ENCODE measurements around the gene KNL1. TPM values are rescaled to one million over a fixed set of nuclear protein-coding genes. Genes with fewer than 3 reads are reported as not detected.

The KNL1 gene
- total and polyA plus RNA-seq, 5 donors from 2014 or later, result 0.46 to 9.7 (median 1.4) TPM

DNA sequence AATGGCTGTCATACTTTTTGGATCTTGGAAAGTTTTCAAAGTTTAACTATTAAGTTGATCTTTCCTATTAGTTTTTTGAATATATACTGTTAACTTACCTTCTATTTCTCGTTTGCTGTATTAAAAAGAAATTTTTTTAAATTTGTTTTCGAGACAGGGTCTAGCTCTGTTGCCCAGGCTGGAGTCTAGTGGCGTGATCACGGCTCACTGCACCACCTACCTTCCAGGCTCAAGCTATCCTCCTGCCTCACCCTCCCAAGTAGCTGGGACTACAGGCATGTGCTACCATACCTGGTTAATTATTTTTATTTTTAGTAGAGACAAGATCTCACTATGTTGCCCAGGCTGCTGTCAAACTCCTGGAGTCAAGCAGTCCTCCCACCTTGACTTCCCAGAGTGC lies 4.6 kb downstream of the KNL1 start:
- Mint-ChIP-seq H3K27ac (no peak overlapping the region), H3K9me3 (no peaks in the 10 kb centered on the region), H3K27me3 (peaks cover 3% of the 10 kb centered on the region), H3K36me3 (no peaks in the 10 kb centered on the region), H3K4me1 (peaks cover 3 to 23% (median 17%) of the 10 kb centered on the region in 4 donors), H3K4me3 (no peak overlapping the region)
- DNase-seq (no peak), ATAC-seq (ENCODE audit: low read depth in 2 of 2) (no peak)
- no peak overlapping the region for H3K27ac ChIP-seq (ENCODE audit: insufficient read depth, low read length, poor library complexity, severe bottlenecking)
- H3K36me3 ChIP-seq (ENCODE audit: control insufficient read depth, insufficient read depth, low read length), result no peaks in the 10 kb centered on the region
- H3K27me3 ChIP-seq (ENCODE audit: control insufficient read depth, insufficient read depth, low read length), result no peaks in the 10 kb centered on the region
- no peaks in the 10 kb centered on the region for H3K9me3 ChIP-seq (ENCODE audit: control insufficient read depth in 2 of 2, low read length in 2 of 2)
- no peak overlapping the region for H3K4me3 ChIP-seq (ENCODE audit: low read depth, low read length)
- H3K4me1 ChIP-seq (ENCODE audit: control insufficient read depth, insufficient read depth, low read length, poor library complexity, severe bottlenecking), result peaks cover 14% of the 10 kb centered on the region

DNA sequence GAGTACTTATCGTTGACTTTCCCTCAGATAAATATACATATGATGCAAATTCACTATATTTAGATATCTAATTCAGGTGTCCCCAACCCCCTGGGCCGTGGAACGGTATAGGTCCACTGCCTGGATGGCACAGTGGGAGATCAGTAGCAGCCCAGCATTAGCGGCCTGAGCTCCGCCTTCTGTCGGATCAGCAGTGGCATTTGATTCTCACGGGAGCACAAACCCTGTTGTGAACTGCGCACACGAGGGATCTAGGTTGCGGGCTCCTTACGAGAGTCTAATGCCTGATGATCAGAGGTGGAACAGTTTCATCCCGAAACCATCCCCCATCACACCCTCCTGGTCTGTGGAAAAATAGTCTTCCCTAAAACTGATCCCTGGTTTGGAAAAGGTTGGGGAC lies 6.9 kb downstream of the KNL1 start:
- Histone ChIP-seq H3K36me3 (ENCODE audit: control insufficient read depth, insufficient read depth, low read length) (no peaks in the 10 kb centered on the region), H3K4me1 (ENCODE audit: control insufficient read depth, insufficient read depth, low read length, poor library complexity, severe bottlenecking) (peaks cover 6% of the 10 kb centered on the region), H3K4me3 (ENCODE audit: low read depth, low read length) (no peak overlapping the region), H3K9me3 (ENCODE audit: control insufficient read depth in 2 of 2, low read length in 2 of 2) (no peaks in the 10 kb centered on the region), H3K27me3 (ENCODE audit: control insufficient read depth, insufficient read depth, low read length) (no peaks in the 10 kb centered on the region), H3K27ac (ENCODE audit: insufficient read depth, low read length, poor library complexity, severe bottlenecking) (no peak overlapping the region)
- DNase-seq (no peak), ATAC-seq (ENCODE audit: low read depth in 2 of 2) (no peak)
- H3K27ac Mint-ChIP-seq, result peak overlapping the region in 1 of 3 donors; percentile 37
- H3K27me3 Mint-ChIP-seq, result no peaks in the 10 kb centered on the region
- no peak overlapping the region for H3K4me3 Mint-ChIP-seq
- peaks cover 0 to 15% (median 8%) of the 10 kb centered on the region in 4 donors for H3K4me1 Mint-ChIP-seq
- no peaks in the 10 kb centered on the region for H3K36me3 Mint-ChIP-seq
- H3K9me3 Mint-ChIP-seq, result no peaks in the 10 kb centered on the region

DNA sequence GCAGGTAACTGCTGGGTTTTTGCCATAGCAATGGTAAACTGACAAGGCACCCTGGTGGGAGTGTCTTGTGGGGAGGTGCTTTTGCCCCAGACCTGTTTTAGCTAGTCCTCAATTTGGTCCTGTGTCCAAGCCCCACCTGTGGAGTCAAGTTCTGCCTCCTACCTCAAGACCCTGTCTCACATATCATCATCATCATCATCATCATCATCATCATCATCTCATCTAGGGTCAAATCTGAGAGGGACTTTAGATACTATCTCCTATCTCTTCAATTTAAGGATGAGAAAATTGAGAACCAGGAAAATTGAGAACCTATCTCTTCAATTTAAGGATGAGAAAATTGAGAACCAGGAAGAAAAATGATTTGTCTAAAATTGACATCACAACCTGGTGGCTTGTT lies 9.9 kb downstream of the KNL1 start:
- no peak overlapping the region for H3K27ac ChIP-seq (ENCODE audit: insufficient read depth, low read length, poor library complexity, severe bottlenecking)
- H3K9me3 Mint-ChIP-seq, result no peaks in the 10 kb centered on the region
- no peak overlapping the region for H3K4me3 ChIP-seq (ENCODE audit: low read depth, low read length)
- H3K27ac Mint-ChIP-seq, result no peak overlapping the region
- H3K27me3 Mint-ChIP-seq, result no peaks in the 10 kb centered on the region
- H3K27me3 ChIP-seq (ENCODE audit: control insufficient read depth, insufficient read depth, low read length), result no peaks in the 10 kb centered on the region
- H3K9me3 ChIP-seq (ENCODE audit: control insufficient read depth in 2 of 2, low read length in 2 of 2), result no peaks in the 10 kb centered on the region
- H3K36me3 ChIP-seq (ENCODE audit: control insufficient read depth, insufficient read depth, low read length), result no peaks in the 10 kb centered on the region
- ATAC-seq (ENCODE audit: low read depth in 2 of 2) (no peak), DNase-seq (no peak)
- H3K4me1 ChIP-seq (ENCODE audit: control insufficient read depth, insufficient read depth, low read length, poor library complexity, severe bottlenecking), result peaks cover 5% of the 10 kb centered on the region
- H3K4me3 Mint-ChIP-seq, result no peak overlapping the region
- no peaks in the 10 kb centered on the region for H3K36me3 Mint-ChIP-seq
- peaks cover 0 to 17% (median 8%) of the 10 kb centered on the region in 4 donors for H3K4me1 Mint-ChIP-seq

DNA sequence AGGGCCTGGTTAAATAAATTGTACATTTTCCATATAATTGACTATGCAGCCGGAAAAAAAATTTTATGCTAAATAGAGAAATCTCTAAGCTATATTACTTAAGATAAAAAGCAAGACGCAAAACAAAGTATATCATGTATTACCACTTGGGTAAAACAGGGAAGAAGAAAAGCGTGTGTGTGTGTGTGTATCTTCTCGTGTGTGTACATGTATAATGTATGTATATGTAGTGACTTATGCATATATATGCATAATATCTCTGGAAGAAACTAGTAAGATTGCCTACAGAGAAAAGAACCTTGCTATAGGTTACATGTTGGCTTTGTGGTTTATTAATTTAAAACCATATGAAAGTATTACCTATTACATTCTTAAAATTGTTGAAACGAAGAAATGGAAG lies 19.0 kb downstream of the KNL1 start:
- H3K4me1 Mint-ChIP-seq, result peaks cover 0 to 4% (median 3%) of the 10 kb centered on the region in 4 donors
- DNase-seq, result no peak
- no peak overlapping the region for H3K4me3 Mint-ChIP-seq
- no peaks in the 10 kb centered on the region for H3K27me3 Mint-ChIP-seq
- Histone ChIP-seq H3K27me3 (ENCODE audit: control insufficient read depth, insufficient read depth, low read length) (no peaks in the 10 kb centered on the region), H3K36me3 (ENCODE audit: control insufficient read depth, insufficient read depth, low read length) (no peaks in the 10 kb centered on the region), H3K4me3 (ENCODE audit: low read depth, low read length) (no peak overlapping the region), H3K27ac (ENCODE audit: insufficient read depth, low read length, poor library complexity, severe bottlenecking) (no peak overlapping the region), H3K4me1 (ENCODE audit: control insufficient read depth, insufficient read depth, low read length, poor library complexity, severe bottlenecking) (no peaks in the 10 kb centered on the region), H3K9me3 (ENCODE audit: control insufficient read depth in 2 of 2, low read length in 2 of 2) (no peaks in the 10 kb centered on the region)
- H3K27ac Mint-ChIP-seq, result no peak overlapping the region
- no peaks in the 10 kb centered on the region for H3K36me3 Mint-ChIP-seq
- ATAC-seq (ENCODE audit: low read depth in 2 of 2), result no peak
- peaks cover 0 to 1% (median 0%) of the 10 kb centered on the region in 7 donors for H3K9me3 Mint-ChIP-seq

DNA sequence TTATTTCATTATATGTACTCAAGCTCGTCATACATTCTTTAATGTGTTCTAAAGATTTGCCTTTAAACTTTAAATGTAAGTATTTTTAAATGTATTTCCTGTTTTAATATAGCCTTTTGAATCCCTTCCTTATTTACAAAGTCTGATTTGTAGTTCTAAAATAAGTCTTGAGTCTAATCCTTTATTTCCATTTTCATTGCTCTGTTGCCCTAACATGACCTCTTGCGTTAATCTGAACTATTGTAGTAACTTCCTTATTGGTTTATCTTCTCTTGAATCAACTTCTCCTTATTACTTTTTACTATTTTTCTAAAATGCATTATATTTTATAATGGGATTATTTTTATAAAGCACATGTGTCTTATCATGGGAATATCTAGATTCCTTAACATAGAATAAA lies 24.0 kb downstream of the KNL1 start:
- no peaks in the 10 kb centered on the region for H3K4me1 ChIP-seq (ENCODE audit: control insufficient read depth, insufficient read depth, low read length, poor library complexity, severe bottlenecking)
- ATAC-seq (ENCODE audit: low read depth in 2 of 2) (no peak), DNase-seq (no peak)
- H3K4me3 ChIP-seq (ENCODE audit: low read depth, low read length), result no peak overlapping the region
- H3K27me3 Mint-ChIP-seq, result no peaks in the 10 kb centered on the region
- H3K27ac ChIP-seq (ENCODE audit: insufficient read depth, low read length, poor library complexity, severe bottlenecking), result no peak overlapping the region
- H3K27ac Mint-ChIP-seq, result no peak overlapping the region
- no peaks in the 10 kb centered on the region for H3K9me3 ChIP-seq (ENCODE audit: control insufficient read depth in 2 of 2, low read length in 2 of 2)
- peaks cover 0 to 4% (median 3%) of the 10 kb centered on the region in 4 donors for H3K4me1 Mint-ChIP-seq
- no peak overlapping the region for H3K4me3 Mint-ChIP-seq
- no peaks in the 10 kb centered on the region for H3K27me3 ChIP-seq (ENCODE audit: control insufficient read depth, insufficient read depth, low read length)
- H3K36me3 ChIP-seq (ENCODE audit: control insufficient read depth, insufficient read depth, low read length), result peaks cover 3% of the 10 kb centered on the region
- peaks cover 0 to 1% (median 0%) of the 10 kb centered on the region in 7 donors for H3K9me3 Mint-ChIP-seq
- H3K36me3 Mint-ChIP-seq, result no peaks in the 10 kb centered on the region

DNA sequence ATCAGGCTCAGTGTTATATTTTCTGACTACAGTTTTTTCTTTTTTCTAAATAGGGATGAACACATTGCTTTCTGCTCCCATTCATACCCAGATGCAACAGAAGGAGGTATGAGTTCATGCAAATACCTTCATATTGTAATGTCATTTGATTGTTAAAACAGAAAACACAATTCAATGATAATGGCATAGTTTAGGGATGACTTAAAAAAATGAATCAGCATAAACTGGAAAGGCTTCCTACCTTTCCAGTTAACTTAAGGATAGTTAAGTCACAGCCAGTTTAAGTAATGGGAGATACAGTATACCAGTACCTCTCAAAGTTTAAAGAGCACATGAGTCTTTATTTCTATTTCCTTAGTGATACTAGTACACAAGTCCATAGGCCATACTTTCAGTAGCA lies 24.9 kb downstream of the KNL1 start:
- Histone ChIP-seq H3K27ac (ENCODE audit: insufficient read depth, low read length, poor library complexity, severe bottlenecking) (no peak overlapping the region), H3K4me3 (ENCODE audit: low read depth, low read length) (no peak overlapping the region), H3K27me3 (ENCODE audit: control insufficient read depth, insufficient read depth, low read length) (no peaks in the 10 kb centered on the region), H3K36me3 (ENCODE audit: control insufficient read depth, insufficient read depth, low read length) (peaks cover 3% of the 10 kb centered on the region), H3K4me1 (ENCODE audit: control insufficient read depth, insufficient read depth, low read length, poor library complexity, severe bottlenecking) (no peaks in the 10 kb centered on the region), H3K9me3 (ENCODE audit: control insufficient read depth in 2 of 2, low read length in 2 of 2) (no peaks in the 10 kb centered on the region)
- no peak for DNase-seq
- no peaks in the 10 kb centered on the region for H3K36me3 Mint-ChIP-seq
- peaks cover 0 to 1% (median 0%) of the 10 kb centered on the region in 7 donors for H3K9me3 Mint-ChIP-seq
- no peak for ATAC-seq (ENCODE audit: low read depth in 2 of 2)
- H3K27ac Mint-ChIP-seq, result no peak overlapping the region
- no peaks in the 10 kb centered on the region for H3K27me3 Mint-ChIP-seq
- no peak overlapping the region for H3K4me3 Mint-ChIP-seq
- peaks cover 0 to 4% (median 3%) of the 10 kb centered on the region in 4 donors for H3K4me1 Mint-ChIP-seq

DNA sequence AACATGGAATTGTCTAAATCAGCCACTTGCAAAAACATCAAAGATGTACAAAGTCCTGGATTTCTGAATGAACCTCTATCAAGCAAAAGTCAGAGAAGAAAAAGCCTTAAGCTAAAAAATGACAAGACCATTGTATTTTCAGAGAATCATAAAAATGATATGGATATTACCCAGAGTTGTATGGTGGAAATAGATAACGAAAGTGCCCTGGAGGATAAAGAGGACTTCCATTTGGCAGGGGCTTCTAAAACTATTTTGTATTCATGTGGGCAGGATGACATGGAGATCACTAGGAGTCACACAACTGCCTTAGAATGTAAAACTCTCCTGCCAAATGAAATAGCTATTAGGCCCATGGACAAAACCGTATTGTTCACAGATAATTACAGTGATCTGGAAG lies 29.3 kb downstream of the KNL1 start:
- no peak overlapping the region for H3K4me3 Mint-ChIP-seq
- Histone ChIP-seq H3K27ac (ENCODE audit: insufficient read depth, low read length, poor library complexity, severe bottlenecking) (no peak overlapping the region), H3K4me1 (ENCODE audit: control insufficient read depth, insufficient read depth, low read length, poor library complexity, severe bottlenecking) (no peaks in the 10 kb centered on the region), H3K36me3 (ENCODE audit: control insufficient read depth, insufficient read depth, low read length) (peaks cover 3% of the 10 kb centered on the region), H3K27me3 (ENCODE audit: control insufficient read depth, insufficient read depth, low read length) (no peaks in the 10 kb centered on the region), H3K9me3 (ENCODE audit: control insufficient read depth in 2 of 2, low read length in 2 of 2) (no peaks in the 10 kb centered on the region), H3K4me3 (ENCODE audit: low read depth, low read length) (no peak overlapping the region)
- no peaks in the 10 kb centered on the region for H3K27me3 Mint-ChIP-seq
- ATAC-seq (ENCODE audit: low read depth in 2 of 2) (no peak), DNase-seq (no peak)
- no peaks in the 10 kb centered on the region for H3K9me3 Mint-ChIP-seq
- no peak overlapping the region for H3K27ac Mint-ChIP-seq
- no peaks in the 10 kb centered on the region for H3K36me3 Mint-ChIP-seq
- peaks cover 0 to 8% (median 3%) of the 10 kb centered on the region in 4 donors for H3K4me1 Mint-ChIP-seq

DNA sequence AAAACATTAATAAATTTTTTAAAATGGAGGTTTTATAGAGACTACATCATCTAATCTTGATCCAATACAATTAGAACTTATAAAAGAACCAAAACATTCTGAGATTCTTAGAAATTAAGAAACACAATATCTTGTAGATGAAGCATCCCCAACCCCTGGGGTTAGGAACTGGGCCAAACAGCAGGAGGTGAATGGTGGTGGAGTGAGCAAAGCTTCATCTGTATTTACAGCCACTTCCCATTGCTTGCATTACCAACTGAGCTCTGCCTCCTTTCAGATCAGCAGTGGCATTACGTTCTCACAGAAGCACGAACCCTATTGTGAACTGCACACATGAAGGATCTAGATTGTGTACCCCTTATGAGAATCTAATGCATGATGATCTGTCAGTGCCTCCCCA lies 36.3 kb downstream of the KNL1 start:
- H3K4me1 ChIP-seq (ENCODE audit: control insufficient read depth, insufficient read depth, low read length, poor library complexity, severe bottlenecking), result no peaks in the 10 kb centered on the region
- Mint-ChIP-seq H3K4me3 (no peak overlapping the region), H3K4me1 (peaks cover 0 to 14% (median 3%) of the 10 kb centered on the region in 4 donors), H3K27ac (no peak overlapping the region), H3K9me3 (no peaks in the 10 kb centered on the region), H3K36me3 (no peaks in the 10 kb centered on the region), H3K27me3 (no peaks in the 10 kb centered on the region)
- ATAC-seq (ENCODE audit: low read depth in 2 of 2) (no peak), DNase-seq (no peak)
- no peaks in the 10 kb centered on the region for H3K27me3 ChIP-seq (ENCODE audit: control insufficient read depth, insufficient read depth, low read length)
- H3K36me3 ChIP-seq (ENCODE audit: control insufficient read depth, insufficient read depth, low read length), result no peaks in the 10 kb centered on the region
- H3K27ac ChIP-seq (ENCODE audit: insufficient read depth, low read length, poor library complexity, severe bottlenecking), result no peak overlapping the region
- H3K4me3 ChIP-seq (ENCODE audit: low read depth, low read length), result no peak overlapping the region
- H3K9me3 ChIP-seq (ENCODE audit: control insufficient read depth in 2 of 2, low read length in 2 of 2), result no peaks in the 10 kb centered on the region

Data from CD4-positive, CD25-positive, alpha-beta regulatory T cell (primary cell).